ENCODE measurements around the gene CLDN9. TPM values are rescaled to one million over a fixed set of nuclear protein-coding genes. Genes with fewer than 3 reads are reported as not detected.

CLDN9 gene
- total and polyA plus RNA-seq, 4 donors = 0.05 to 0.32 (median 0.25) TPM

- no peaks in the 10 kb centered on the region for H3K36me3 ChIP-seq (ENCODE audit: control insufficient read depth in 4 of 4, insufficient read depth in 3 of 4, low read depth in 1 of 4, low read length in 3 of 4)
These were observed 36.0 kb upstream of the CLDN9 start for GRCh38 chr16:2976673-2977072.

More at GRCh38 chr16:2976673-2977072, 36.0 kb upstream of the CLDN9 start:
- Histone ChIP-seq H3K27me3 (ENCODE audit: control insufficient read depth in 4 of 4, insufficient read depth in 4 of 4, low read length in 3 of 4) (peaks cover 0 to 2% (median 0%) of the 10 kb centered on the region in 4 donors), H3K4me3 (ENCODE audit: low read depth in 1 of 3, low read length in 3 of 3) (no peak overlapping the region), H3K4me1 (ENCODE audit: control insufficient read depth in 4 of 4, insufficient read depth in 4 of 4, low read length in 3 of 4) (peaks cover 8 to 25% (median 14%) of the 10 kb centered on the region in 4 donors), H3K9ac (ENCODE audit: low read depth in 1 of 2, low read length in 2 of 2) (no peak overlapping the region), H3K27ac (ENCODE audit: low read depth in 1 of 2, low read length in 2 of 2) (no peak overlapping the region), H3K9me3 (ENCODE audit: control insufficient read depth in 4 of 4, low read length in 3 of 4) (no peaks in the 10 kb centered on the region)
- TF ChIP-seq, protein P1, sequence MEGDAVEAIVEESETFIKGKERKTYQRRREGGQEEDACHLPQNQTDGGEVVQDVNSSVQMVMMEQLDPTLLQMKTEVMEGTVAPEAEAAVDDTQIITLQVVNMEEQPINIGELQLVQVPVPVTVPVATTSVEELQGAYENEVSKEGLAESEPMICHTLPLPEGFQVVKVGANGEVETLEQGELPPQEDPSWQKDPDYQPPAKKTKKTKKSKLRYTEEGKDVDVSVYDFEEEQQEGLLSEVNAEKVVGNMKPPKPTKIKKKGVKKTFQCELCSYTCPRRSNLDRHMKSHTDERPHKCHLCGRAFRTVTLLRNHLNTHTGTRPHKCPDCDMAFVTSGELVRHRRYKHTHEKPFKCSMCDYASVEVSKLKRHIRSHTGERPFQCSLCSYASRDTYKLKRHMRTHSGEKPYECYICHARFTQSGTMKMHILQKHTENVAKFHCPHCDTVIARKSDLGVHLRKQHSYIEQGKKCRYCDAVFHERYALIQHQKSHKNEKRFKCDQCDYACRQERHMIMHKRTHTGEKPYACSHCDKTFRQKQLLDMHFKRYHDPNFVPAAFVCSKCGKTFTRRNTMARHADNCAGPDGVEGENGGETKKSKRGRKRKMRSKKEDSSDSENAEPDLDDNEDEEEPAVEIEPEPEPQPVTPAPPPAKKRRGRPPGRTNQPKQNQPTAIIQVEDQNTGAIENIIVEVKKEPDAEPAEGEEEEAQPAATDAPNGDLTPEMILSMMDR (IDR thresholded peaks at IDR 0.05; ENCODE audit: low read depth, low read length, missing input control) = no peak
- no peak for TF ChIP-seq EGR1 (IDR thresholded peaks at IDR 0.05; ENCODE audit: low read depth in 2 of 2)
- TF ChIP-seq FOXA2 (IDR thresholded peaks at IDR 0.05) = no peak
- TF ChIP-seq GABPA (IDR thresholded peaks at IDR 0.05 in 1 of 2, conservative IDR thresholded peaks at IDR 0.05 in 1 of 2) = no peak
- no peak for TF ChIP-seq MAX (IDR thresholded peaks at IDR 0.05)
- TF ChIP-seq, protein P2, sequence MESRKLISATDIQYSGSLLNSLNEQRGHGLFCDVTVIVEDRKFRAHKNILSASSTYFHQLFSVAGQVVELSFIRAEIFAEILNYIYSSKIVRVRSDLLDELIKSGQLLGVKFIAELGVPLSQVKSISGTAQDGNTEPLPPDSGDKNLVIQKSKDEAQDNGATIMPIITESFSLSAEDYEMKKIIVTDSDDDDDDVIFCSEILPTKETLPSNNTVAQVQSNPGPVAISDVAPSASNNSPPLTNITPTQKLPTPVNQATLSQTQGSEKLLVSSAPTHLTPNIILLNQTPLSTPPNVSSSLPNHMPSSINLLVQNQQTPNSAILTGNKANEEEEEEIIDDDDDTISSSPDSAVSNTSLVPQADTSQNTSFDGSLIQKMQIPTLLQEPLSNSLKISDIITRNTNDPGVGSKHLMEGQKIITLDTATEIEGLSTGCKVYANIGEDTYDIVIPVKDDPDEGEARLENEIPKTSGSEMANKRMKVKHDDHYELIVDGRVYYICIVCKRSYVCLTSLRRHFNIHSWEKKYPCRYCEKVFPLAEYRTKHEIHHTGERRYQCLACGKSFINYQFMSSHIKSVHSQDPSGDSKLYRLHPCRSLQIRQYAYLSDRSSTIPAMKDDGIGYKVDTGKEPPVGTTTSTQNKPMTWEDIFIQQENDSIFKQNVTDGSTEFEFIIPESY (IDR thresholded peaks at IDR 0.05) = no peak
- TF ChIP-seq JUND (IDR thresholded peaks at IDR 0.05) = no peak
- TF ChIP-seq FOXA1 (IDR thresholded peaks at IDR 0.05) = no peak
- TF ChIP-seq HNF4G (IDR thresholded peaks at IDR 0.05) = no peak
- TF ChIP-seq HNF4A (conservative IDR thresholded peaks at IDR 0.05) = no peak
- TF ChIP-seq RAD21 (IDR thresholded peaks at IDR 0.05) = no peak
- TF ChIP-seq, protein P3, sequence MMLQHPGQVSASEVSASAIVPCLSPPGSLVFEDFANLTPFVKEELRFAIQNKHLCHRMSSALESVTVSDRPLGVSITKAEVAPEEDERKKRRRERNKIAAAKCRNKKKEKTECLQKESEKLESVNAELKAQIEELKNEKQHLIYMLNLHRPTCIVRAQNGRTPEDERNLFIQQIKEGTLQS (IDR thresholded peaks at IDR 0.05) = no peak
- no peak for TF ChIP-seq NR2F2 (IDR thresholded peaks at IDR 0.05)
- TF ChIP-seq YY1 (IDR thresholded peaks at IDR 0.05) = no peak
- TF ChIP-seq RXRA (IDR thresholded peaks at IDR 0.05) = no peak
- no peak for TF ChIP-seq REST (IDR thresholded peaks at IDR 0.05)
- 96% methylated on average over 15 of the region's 15 CpGs for WGBS
- DNase-seq (ENCODE audit: low spot score) = no peak

All from liver (tissue), 9 donors.